ENCODE data around the gene LYZ.

LYZ gene

DNA sequence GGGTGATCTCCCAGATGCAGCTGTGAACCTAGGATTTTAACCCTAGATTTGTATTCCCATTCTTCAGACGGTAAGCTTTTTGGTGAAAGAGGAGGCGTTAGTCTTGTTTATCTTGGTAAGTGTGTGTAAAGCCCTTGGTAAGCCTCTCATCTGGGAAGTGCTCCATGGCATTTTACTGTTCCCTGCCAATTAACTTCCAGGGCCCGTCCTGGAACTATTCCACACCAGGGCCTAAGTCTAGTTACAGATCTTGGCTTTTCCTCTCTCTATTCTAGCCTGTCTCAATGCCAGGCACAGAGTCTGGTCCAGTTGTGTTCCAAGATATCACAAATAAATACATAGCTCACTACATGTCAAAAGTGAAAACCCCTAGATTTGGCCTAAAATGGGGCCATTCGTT lies 53.8 kb downstream of the LYZ start:
- H3K4me3 ChIP-seq (ENCODE audit: low read length): no peak overlapping the region
- no peak for DNase-seq (ENCODE audit: low read depth)
- TF ChIP-seq, protein P1, sequence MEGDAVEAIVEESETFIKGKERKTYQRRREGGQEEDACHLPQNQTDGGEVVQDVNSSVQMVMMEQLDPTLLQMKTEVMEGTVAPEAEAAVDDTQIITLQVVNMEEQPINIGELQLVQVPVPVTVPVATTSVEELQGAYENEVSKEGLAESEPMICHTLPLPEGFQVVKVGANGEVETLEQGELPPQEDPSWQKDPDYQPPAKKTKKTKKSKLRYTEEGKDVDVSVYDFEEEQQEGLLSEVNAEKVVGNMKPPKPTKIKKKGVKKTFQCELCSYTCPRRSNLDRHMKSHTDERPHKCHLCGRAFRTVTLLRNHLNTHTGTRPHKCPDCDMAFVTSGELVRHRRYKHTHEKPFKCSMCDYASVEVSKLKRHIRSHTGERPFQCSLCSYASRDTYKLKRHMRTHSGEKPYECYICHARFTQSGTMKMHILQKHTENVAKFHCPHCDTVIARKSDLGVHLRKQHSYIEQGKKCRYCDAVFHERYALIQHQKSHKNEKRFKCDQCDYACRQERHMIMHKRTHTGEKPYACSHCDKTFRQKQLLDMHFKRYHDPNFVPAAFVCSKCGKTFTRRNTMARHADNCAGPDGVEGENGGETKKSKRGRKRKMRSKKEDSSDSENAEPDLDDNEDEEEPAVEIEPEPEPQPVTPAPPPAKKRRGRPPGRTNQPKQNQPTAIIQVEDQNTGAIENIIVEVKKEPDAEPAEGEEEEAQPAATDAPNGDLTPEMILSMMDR (conservative IDR thresholded peaks at IDR 0.05; ENCODE audit: low read depth, low read length): no peak
